Fibroblast of villous mesenchyme (primary cell): ENCODE data around the gene HACD2. TPM values are rescaled to one million over a fixed set of nuclear protein-coding genes. Genes with fewer than 3 reads are reported as not detected.

ENCODE experiments used
- DNase-seq: peaks from one replicate; pipeline ENCODE4 v3.0.0-alpha.2; 2010; ENCODE audit warnings: low read depth
- H3K4me3 ChIP-seq: 2 replicates; pipeline ENCODE4 v1.5.1; 2011; ENCODE audit warnings: low read depth, mild to moderate bottlenecking, low read length
- CTCF ChIP-seq: IDR thresholded peaks from 2 replicates; pipeline ENCODE4 v1.5.1; 2012; ENCODE audit warnings: low read depth, mild to moderate bottlenecking, low read length; ENCODE audit not compliant: insufficient read depth
- total RNA-seq: library from RNA; depleted of rRNA; stranded (reverse); fragments of >200 nt; gene quantifications from 2 replicates; pipeline ENCODE4 v1.2.3, GENCODE V29; 2012

HACD2 gene
- total RNA-seq, 1 donor, result 51.8 TPM

DNA sequence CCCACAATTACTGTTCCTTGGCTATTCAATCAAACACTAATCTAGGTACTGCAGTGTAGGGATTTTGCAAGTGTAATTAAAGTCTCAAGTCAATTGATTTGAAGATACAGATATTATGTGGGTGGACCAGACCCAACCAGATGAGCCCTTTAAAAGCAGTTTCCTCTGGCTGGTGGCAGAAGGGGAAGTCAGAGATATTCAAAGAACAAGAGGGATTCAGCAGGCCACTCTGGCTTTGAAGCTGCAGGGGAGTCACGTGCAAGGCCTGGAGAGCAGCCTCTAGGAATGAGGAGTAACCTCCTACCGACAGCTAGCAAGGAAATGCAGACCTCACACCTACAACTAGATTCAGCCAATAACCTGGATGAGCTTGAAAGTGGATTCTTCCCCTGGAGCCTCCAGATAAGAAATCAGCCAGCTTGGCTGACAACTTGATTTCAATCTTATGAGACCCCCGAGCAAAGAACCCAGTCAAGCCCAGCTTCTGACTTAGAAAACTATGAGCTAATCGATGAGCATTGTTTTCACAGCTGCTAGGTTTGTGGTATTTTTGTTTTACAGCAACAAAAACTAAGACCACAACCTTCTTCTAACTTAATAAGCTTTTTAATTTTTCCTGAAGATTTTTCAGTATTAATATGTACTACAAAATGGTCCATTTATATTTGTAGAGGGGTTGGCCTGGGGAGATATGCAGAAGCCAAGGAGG lies 13.4 kb downstream of the HACD2 start:
- TF ChIP-seq CTCF, result no peak
- no peak for DNase-seq
- H3K4me3 ChIP-seq, result no peak overlapping the region

DNA sequence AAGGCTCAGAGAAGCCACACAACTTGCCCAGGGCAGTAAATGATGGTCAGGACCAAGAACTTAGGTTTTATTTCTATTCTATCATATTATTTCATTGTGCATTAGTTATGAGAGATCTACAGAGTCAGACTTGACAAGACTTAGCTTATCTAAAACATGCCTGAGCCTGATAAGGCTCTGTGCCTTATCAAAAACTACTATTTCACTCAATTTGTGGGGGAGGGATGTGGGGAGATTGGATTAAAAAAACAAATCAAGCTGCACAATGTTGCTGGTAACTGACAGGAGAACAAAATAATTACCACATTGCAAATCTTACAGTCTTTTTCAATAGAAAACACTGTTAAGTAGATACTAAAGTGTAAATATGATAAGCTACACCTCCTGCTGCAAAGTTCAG lies 16.0 kb downstream of the HACD2 start:
- H3K4me3 ChIP-seq, result no peak overlapping the region
- DNase-seq, result no peak
- no peak for TF ChIP-seq CTCF

DNA sequence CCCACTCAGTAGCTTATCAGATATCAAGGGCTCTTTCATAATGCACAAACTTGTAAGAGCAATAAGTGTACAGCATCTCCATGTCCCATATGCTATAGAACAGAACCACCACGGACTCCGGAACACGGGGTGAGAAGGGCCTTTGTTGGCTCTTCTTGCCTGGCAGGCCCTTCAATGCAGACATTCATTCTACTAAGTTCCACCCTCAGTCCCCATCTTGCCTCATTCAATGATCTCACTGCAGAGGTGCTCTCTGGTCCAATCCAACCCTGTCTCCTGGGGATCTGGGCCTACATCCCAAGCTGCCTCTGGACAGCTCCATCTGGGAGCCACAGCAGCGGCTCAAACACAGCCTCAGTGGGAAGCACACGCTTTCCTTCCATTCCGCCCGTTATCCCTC lies 16.8 kb downstream of the HACD2 start:
- H3K4me3 ChIP-seq, result no peak overlapping the region
- DNase-seq, result no peak
- no peak for TF ChIP-seq CTCF

- H3K4me3 ChIP-seq, result no peak overlapping the region
- no peak for DNase-seq
- TF ChIP-seq CTCF, result no peak
Measured at GRCh38 chr3:123564056-123564455, 20.8 kb downstream of the HACD2 start.

DNA sequence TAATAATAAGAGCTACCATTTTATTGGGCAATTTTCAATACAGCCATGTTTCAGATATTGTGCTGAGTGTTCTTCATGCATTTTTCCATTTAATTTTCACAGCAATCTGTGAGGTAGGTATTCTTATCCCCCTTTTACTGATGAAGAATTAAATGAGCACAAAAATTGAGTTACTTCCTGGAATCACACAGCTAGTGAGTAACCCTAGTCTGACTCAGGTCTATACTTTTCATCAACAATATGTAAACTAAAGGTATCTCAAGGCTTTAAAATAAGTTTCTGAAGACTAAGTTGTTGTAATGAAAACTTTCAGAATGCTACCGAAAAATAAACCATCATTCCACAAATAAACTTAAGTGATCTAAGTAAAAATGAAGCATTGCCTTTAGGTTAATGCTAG lies 22.3 kb downstream of the HACD2 start:
- no peak overlapping the region for H3K4me3 ChIP-seq
- no peak for DNase-seq
- TF ChIP-seq CTCF, result no peak

GRCh38 chr3:123561188-123561587 lies 23.7 kb downstream of the HACD2 start:
- no peak for TF ChIP-seq CTCF
- DNase-seq, result no peak

More at GRCh38 chr3:123561188-123561587, 23.7 kb downstream of the HACD2 start:
- H3K4me3 ChIP-seq, result no peak overlapping the region
